ENCODE measurements around the gene VAMP2.

VAMP2 gene

DNA sequence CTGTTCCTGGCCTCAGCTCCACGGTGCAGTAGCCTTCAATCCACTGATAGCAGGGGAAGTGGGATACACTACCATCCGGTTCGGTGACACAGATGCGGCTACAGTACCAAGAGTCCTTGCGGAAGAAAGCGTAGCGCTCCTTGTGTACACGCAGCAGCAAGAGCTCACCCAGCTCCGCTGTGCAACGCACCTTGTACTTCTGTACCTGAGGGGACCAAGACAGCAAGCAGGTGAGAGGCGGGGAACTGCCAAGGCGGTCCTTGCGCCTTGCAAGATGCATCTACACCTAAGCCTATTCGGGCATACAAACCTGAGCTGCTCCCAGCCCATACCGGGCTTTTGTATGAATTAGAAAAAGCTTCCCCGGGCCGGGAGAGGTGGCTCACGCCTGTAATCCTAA is 46.0 kb downstream of the VAMP2 start:
- Histone ChIP-seq H3K27me3 (ENCODE audit: control insufficient read depth, insufficient read depth, low read length, poor library complexity, severe bottlenecking) (peaks cover 69% of the 10 kb centered on the region), H3K9me3 (ENCODE audit: control insufficient read depth, low read length) (no peaks in the 10 kb centered on the region), H3K36me3 (ENCODE audit: control insufficient read depth, insufficient read depth, low read length) (no peaks in the 10 kb centered on the region), H3K4me3 (ENCODE audit: insufficient read depth, low read depth, low read length) (no peak overlapping the region), H3K27ac (ENCODE audit: insufficient read depth, low read depth, low read length, poor library complexity, severe bottlenecking) (no peak overlapping the region), H3K4me1 (ENCODE audit: control insufficient read depth, insufficient read depth, low read length) (no peaks in the 10 kb centered on the region)
- 79% methylated on average over 18 of the region's 18 CpGs for WGBS, 2 experiments

DNA sequence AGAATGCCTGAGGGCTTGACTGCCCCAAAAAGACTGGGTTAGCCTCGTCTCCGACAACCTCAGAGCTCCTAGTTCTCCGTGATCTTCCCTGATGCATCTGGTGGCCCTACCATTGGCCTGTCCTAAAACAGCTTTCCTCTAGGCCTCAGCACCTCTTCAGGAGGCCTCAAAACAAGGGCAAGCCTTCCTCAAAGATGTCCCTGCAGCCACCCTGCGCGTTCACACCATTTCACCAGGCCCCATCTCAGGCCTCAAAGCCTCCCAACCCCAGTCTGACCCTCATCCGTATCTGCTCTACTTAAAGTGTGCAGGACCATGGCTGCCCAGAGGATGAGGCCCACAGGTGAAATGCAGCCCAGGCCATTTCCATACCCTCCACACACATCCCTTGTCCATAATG is 51.8 kb downstream of the VAMP2 start:
- Histone ChIP-seq H3K4me3 (ENCODE audit: insufficient read depth, low read depth, low read length) (no peak overlapping the region), H3K36me3 (ENCODE audit: control insufficient read depth, insufficient read depth, low read length) (no peaks in the 10 kb centered on the region), H3K27me3 (ENCODE audit: control insufficient read depth, insufficient read depth, low read length, poor library complexity, severe bottlenecking) (peaks cover 80% of the 10 kb centered on the region), H3K4me1 (ENCODE audit: control insufficient read depth, insufficient read depth, low read length) (peaks cover 9% of the 10 kb centered on the region), H3K27ac (ENCODE audit: insufficient read depth, low read depth, low read length, poor library complexity, severe bottlenecking) (no peak overlapping the region), H3K9me3 (ENCODE audit: control insufficient read depth, low read length) (no peaks in the 10 kb centered on the region)
- WGBS, 2 experiments: 93 to 97% methylated on average over 6 of the region's 6 CpGs

DNA sequence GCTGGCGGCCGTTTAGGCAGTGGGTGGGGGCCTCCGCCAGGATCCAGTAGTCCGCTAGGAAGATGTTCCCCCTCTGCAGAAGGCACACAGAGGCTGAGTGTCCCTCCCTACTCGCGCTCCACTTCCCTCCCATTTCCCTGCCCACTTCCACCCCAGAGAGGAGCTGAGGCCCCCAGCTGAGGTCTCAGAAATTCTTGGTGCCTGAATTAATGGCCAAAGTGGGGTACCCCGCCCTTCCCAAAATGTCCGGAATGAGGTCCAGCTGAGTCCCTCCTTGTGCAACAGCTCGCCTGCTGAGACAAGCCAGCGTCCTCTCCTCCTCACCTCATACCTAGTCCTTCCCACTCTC is 52.3 kb downstream of the VAMP2 start:
- WGBS, 2 experiments: 25 to 33% methylated on average over 10 of the region's 10 CpGs
- Histone ChIP-seq H3K4me1 (ENCODE audit: control insufficient read depth, insufficient read depth, low read length) (peaks cover 9% of the 10 kb centered on the region), H3K27ac (ENCODE audit: insufficient read depth, low read depth, low read length, poor library complexity, severe bottlenecking) (no peak overlapping the region), H3K27me3 (ENCODE audit: control insufficient read depth, insufficient read depth, low read length, poor library complexity, severe bottlenecking) (peaks cover 76% of the 10 kb centered on the region), H3K9me3 (ENCODE audit: control insufficient read depth, low read length) (no peaks in the 10 kb centered on the region), H3K36me3 (ENCODE audit: control insufficient read depth, insufficient read depth, low read length) (no peaks in the 10 kb centered on the region), H3K4me3 (ENCODE audit: insufficient read depth, low read depth, low read length) (no peak overlapping the region)

DNA sequence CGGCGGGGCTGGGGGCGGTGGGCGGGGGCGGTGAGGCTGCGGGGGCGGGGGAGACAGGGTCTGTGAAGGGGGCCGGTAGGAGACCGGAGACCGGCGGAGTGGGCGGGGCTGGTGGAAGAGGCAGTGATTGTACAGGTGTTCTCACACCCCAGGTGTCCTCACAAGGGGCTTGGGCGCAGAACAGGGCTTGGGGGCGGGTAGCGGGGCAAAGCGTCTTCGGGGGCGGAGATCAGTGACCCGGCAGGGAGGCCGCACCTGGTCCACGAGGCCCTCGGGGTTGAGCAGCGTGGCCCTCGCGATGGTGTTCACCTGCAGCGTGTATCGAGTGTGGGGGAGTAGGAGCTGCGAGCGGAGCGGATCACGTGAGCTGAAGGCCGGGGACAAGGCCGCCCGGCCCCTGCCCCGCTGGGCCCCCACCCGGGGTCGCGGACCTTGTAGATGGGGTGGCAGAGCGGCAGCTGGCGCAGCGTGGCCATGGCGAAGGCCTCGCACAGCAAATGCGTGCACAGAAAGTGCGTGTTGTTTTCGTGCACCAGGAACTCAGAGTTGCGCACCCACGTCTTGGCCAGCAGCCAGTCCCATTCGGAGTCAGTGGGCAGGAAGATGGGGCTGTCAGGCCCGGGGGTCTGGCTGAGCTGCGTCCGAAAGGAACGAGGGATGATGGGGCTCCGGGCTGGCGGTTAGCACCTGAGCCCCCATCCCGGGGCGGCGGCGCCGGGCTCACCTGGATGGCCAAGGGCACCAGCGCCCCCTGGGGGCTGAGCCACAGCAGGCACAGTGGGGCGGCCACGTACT is 52.9 kb downstream of the VAMP2 start:
- Histone ChIP-seq H3K36me3 (ENCODE audit: control insufficient read depth, insufficient read depth, low read length) (no peaks in the 10 kb centered on the region), H3K4me1 (ENCODE audit: control insufficient read depth, insufficient read depth, low read length) (peaks cover 9% of the 10 kb centered on the region), H3K27ac (ENCODE audit: insufficient read depth, low read depth, low read length, poor library complexity, severe bottlenecking) (no peak overlapping the region), H3K27me3 (ENCODE audit: control insufficient read depth, insufficient read depth, low read length, poor library complexity, severe bottlenecking) (peaks cover 70% of the 10 kb centered on the region), H3K9me3 (ENCODE audit: control insufficient read depth, low read length) (no peaks in the 10 kb centered on the region), H3K4me3 (ENCODE audit: insufficient read depth, low read depth, low read length) (peak overlapping the region; percentile 31)
- 23 to 24% methylated on average over 63 of the region's 63 CpGs for WGBS, 2 experiments

Data from ectodermal cell (in vitro differentiated cells).